Sigmoid colon (tissue), 4 donors: Measurements from ENCODE around the gene SMOC2.

Source experiments
- CTCF ChIP-seq, 4 experiments: fragments of 450-650 bp in 3 of 4; fragments of 200-600 bp in 1 of 4; IDR thresholded peaks; one replicate each; pipeline ENCODE4 v1.5.1; 2016 to 2019; ENCODE audit warnings: antibody characterized with exemption in 4 of 4, mild to moderate bottlenecking in 3 of 4, moderate library complexity in 2 of 4
- EP300 ChIP-seq, 4 donors: sonication (generic); formaldehyde crosslinking; IDR thresholded peaks; one replicate each; pipeline ENCODE4 v1.6.1; 2017; ENCODE audit warnings: antibody characterized with exemption in 4 of 4

GRCh38 chr6:168411793-168412192 is 29.2 kb upstream of the SMOC2 start:
- no peak for TF ChIP-seq EP300 (IDR thresholded peaks at IDR 0.05)
- TF ChIP-seq CTCF (IDR thresholded peaks at IDR 0.05): no peak
